ENCODE data around the gene APIP.

APIP gene

GRCh38 chr11:34957206-34957605 lies 41.0 kb upstream of the APIP start:
- H3K27ac ChIP-seq (ENCODE audit: low read length) = no peak overlapping the region
- H2AFZ ChIP-seq (ENCODE audit: low read length) = no peak overlapping the region
- H4K20me1 ChIP-seq (ENCODE audit: insufficient read depth, low read length) = no peaks in the 10 kb centered on the region
- no peaks in the 10 kb centered on the region for H3K36me3 ChIP-seq (replicated peaks; ENCODE audit: insufficient read depth, low read length)
- no peak overlapping the region for H3K4me2 ChIP-seq (ENCODE audit: low read depth, low read length)
- no peak overlapping the region for H3K4me3 ChIP-seq (ENCODE audit: low read length)
- no peaks in the 10 kb centered on the region for H3K4me1 ChIP-seq (ENCODE audit: low read length)
- no peak for TF ChIP-seq CTCF (IDR thresholded peaks at IDR 0.05; ENCODE audit: low read length)
- TF ChIP-seq EZH2phosphoT487 (IDR thresholded peaks at IDR 0.05; ENCODE audit: low read length) = no peak
- no peak for TF ChIP-seq EZH2 (optimal IDR thresholded peaks at IDR 0.05; ENCODE audit: low read depth, low read length)
- H3K9me2 ChIP-seq (replicated peaks; ENCODE audit: insufficient read depth, low read length) = no peaks in the 10 kb centered on the region
- no peak for DNase-seq
- no peaks in the 10 kb centered on the region for H3K9me3 ChIP-seq (replicated peaks; ENCODE audit: insufficient read depth, low read length)
- H3K27me3 ChIP-seq (replicated peaks; ENCODE audit: insufficient read depth, low read length) = no peaks in the 10 kb centered on the region
- no peaks in the 10 kb centered on the region for H3F3A ChIP-seq (ENCODE audit: insufficient read depth, low read length)
- H3K9ac ChIP-seq (ENCODE audit: low read length) = no peak overlapping the region
- no peaks in the 10 kb centered on the region for H3K79me2 ChIP-seq (ENCODE audit: low read length)

DNA sequence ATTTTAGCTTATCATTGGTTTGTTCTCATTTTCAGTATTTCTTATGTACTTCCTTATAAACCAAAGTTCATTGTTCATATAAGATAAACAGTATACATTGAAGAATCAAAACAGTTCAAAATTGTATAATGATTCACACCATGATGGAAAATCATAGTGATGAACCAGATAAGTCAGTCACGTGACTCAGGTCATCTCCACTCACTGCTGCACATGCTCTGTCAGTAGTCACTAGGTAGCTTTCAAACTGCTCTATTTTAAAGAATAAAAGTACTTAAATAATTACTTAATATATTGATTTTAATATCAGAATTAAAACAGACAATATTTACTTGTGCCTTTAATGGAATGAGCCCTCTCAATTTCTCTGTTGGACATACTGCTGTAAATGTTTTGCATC lies 37.8 kb upstream of the APIP start:
- H3K9me2 ChIP-seq (replicated peaks; ENCODE audit: insufficient read depth, low read length) = no peaks in the 10 kb centered on the region
- H3K36me3 ChIP-seq (replicated peaks; ENCODE audit: insufficient read depth, low read length) = no peaks in the 10 kb centered on the region
- no peaks in the 10 kb centered on the region for H3K27me3 ChIP-seq (replicated peaks; ENCODE audit: insufficient read depth, low read length)
- H3K27ac ChIP-seq (ENCODE audit: low read length) = no peak overlapping the region
- no peaks in the 10 kb centered on the region for H3K79me2 ChIP-seq (ENCODE audit: low read length)
- H3K4me2 ChIP-seq (ENCODE audit: low read depth, low read length) = no peak overlapping the region
- H4K20me1 ChIP-seq (ENCODE audit: insufficient read depth, low read length) = no peaks in the 10 kb centered on the region
- H3F3A ChIP-seq (ENCODE audit: insufficient read depth, low read length) = no peaks in the 10 kb centered on the region
- no peak overlapping the region for H2AFZ ChIP-seq (ENCODE audit: low read length)
- no peak for DNase-seq
- H3K9ac ChIP-seq (ENCODE audit: low read length) = no peak overlapping the region
- TF ChIP-seq EZH2phosphoT487 (IDR thresholded peaks at IDR 0.05; ENCODE audit: low read length) (no peak), EZH2 (optimal IDR thresholded peaks at IDR 0.05; ENCODE audit: low read depth, low read length) (no peak), CTCF (IDR thresholded peaks at IDR 0.05; ENCODE audit: low read length) (no peak)
- H3K4me3 ChIP-seq (ENCODE audit: low read length) = no peak overlapping the region
- no peaks in the 10 kb centered on the region for H3K9me3 ChIP-seq (replicated peaks; ENCODE audit: insufficient read depth, low read length)
- no peaks in the 10 kb centered on the region for H3K4me1 ChIP-seq (ENCODE audit: low read length)

GRCh38 chr11:34948696-34949095 lies 32.5 kb upstream of the APIP start:
- H3K4me3 ChIP-seq (ENCODE audit: low read length) = no peak overlapping the region
- no peak for DNase-seq
- no peaks in the 10 kb centered on the region for H3K9me2 ChIP-seq (replicated peaks; ENCODE audit: insufficient read depth, low read length)
- no peaks in the 10 kb centered on the region for H3K4me1 ChIP-seq (ENCODE audit: low read length)
- H3K27me3 ChIP-seq (replicated peaks; ENCODE audit: insufficient read depth, low read length) = no peaks in the 10 kb centered on the region
- no peaks in the 10 kb centered on the region for H3F3A ChIP-seq (ENCODE audit: insufficient read depth, low read length)
- no peak overlapping the region for H3K27ac ChIP-seq (ENCODE audit: low read length)
- no peak overlapping the region for H2AFZ ChIP-seq (ENCODE audit: low read length)
- TF ChIP-seq EZH2phosphoT487 (IDR thresholded peaks at IDR 0.05; ENCODE audit: low read length) (no peak), EZH2 (optimal IDR thresholded peaks at IDR 0.05; ENCODE audit: low read depth, low read length) (no peak)
- no peaks in the 10 kb centered on the region for H3K36me3 ChIP-seq (replicated peaks; ENCODE audit: insufficient read depth, low read length)
- no peaks in the 10 kb centered on the region for H4K20me1 ChIP-seq (ENCODE audit: insufficient read depth, low read length)
- no peaks in the 10 kb centered on the region for H3K79me2 ChIP-seq (ENCODE audit: low read length)
- H3K9ac ChIP-seq (ENCODE audit: low read length) = no peak overlapping the region
- H3K9me3 ChIP-seq (replicated peaks; ENCODE audit: insufficient read depth, low read length) = no peaks in the 10 kb centered on the region
- no peak overlapping the region for H3K4me2 ChIP-seq (ENCODE audit: low read depth, low read length)

DNA sequence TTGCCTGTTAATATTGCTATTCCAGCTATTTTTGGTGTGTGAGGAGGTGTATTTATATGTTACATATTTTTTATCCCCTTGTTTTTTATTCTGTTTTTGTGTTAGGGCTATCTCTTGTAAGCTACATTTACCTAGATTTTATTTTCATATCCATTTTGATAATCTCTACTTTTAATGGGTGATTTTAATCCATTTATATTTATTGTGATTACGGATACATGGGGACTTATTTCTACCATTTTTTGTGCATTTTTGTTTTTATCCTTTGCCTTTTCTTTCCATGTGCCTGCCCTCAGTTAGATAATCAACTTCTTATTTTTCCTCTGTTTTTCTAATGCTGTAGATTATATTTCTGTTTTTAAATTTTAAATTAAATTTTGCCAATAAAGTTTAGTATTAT lies 28.5 kb upstream of the APIP start:
- Histone ChIP-seq H3F3A (ENCODE audit: insufficient read depth, low read length) (no peaks in the 10 kb centered on the region), H3K4me3 (ENCODE audit: low read length) (no peak overlapping the region), H3K9me3 (replicated peaks; ENCODE audit: insufficient read depth, low read length) (no peaks in the 10 kb centered on the region), H3K36me3 (replicated peaks; ENCODE audit: insufficient read depth, low read length) (no peaks in the 10 kb centered on the region), H3K27ac (ENCODE audit: low read length) (no peak overlapping the region), H4K20me1 (ENCODE audit: insufficient read depth, low read length) (no peaks in the 10 kb centered on the region), H3K4me1 (ENCODE audit: low read length) (no peaks in the 10 kb centered on the region), H3K79me2 (ENCODE audit: low read length) (0 out of 2 replicates have a peak, but pooled peaks cover 15% of the 10 kb centered on the region), H3K9ac (ENCODE audit: low read length) (no peak overlapping the region), H2AFZ (ENCODE audit: low read length) (no peak overlapping the region), H3K9me2 (replicated peaks; ENCODE audit: insufficient read depth, low read length) (no peaks in the 10 kb centered on the region), H3K27me3 (replicated peaks; ENCODE audit: insufficient read depth, low read length) (no peaks in the 10 kb centered on the region), H3K4me2 (ENCODE audit: low read depth, low read length) (no peak overlapping the region)
- TF ChIP-seq CTCF (IDR thresholded peaks at IDR 0.05; ENCODE audit: low read length) (no peak), EZH2 (optimal IDR thresholded peaks at IDR 0.05; ENCODE audit: low read depth, low read length) (no peak), EZH2phosphoT487 (IDR thresholded peaks at IDR 0.05; ENCODE audit: low read length) (no peak)
- DNase-seq = no peak
